Measurements from ENCODE around the gene SERINC3.
"Not testable (repeated sequence)": the region's sequence is repeated elsewhere in the genome, so short reads cannot be mapped to it uniquely, and the experiment has no call there.

Gene SERINC3

GRCh38 chr20:44521484-44522481, at the start of gene SERINC3:
Gene SERINC3, minus strand, starts transcription at chr20:44522070. Its CDS starts 119 bp downstream, at chr20:44521951.
- Mint-ChIP-seq H3K4me1 (ENCODE audit: low read depth) (peaks cover 35% of the 10 kb centered on the region), H3K36me3 (ENCODE audit: low read depth) (peaks cover 26% of the 10 kb centered on the region), H3K9me3 (no peaks in the 10 kb centered on the region), H3K27me3 (no peaks in the 10 kb centered on the region), H3K4me3 (peak within 1 kb of the TSS; percentile 82), H3K27ac (peak within 1 kb of the TSS; percentile 94)
- intact Hi-C loops (cut with micrococcal nuclease): loop anchor here (1.0 to 5.0 kb wide), 3 partner anchors 46 to 309 kb away; partner anchors contain the start of genes OSER1 and TTPAL

- Mint-ChIP-seq H3K9me3 (no peaks in the 10 kb centered on the region), H3K36me3 (ENCODE audit: low read depth) (no peaks in the 10 kb centered on the region), H3K27ac (no peak overlapping the region), H3K4me3 (no peak overlapping the region), H3K27me3 (no peaks in the 10 kb centered on the region), H3K4me1 (ENCODE audit: low read depth) (peaks cover 10% of the 10 kb centered on the region)
- intact Hi-C loops (cut with micrococcal nuclease): no loop called here
Observed at GRCh38 chr20:44571362-44571988, 49.6 kb upstream of the SERINC3 start.

GRCh38 chr20:44570367-44570766, 48.5 kb upstream of the SERINC3 start:
- Mint-ChIP-seq H3K27me3 (no peaks in the 10 kb centered on the region), H3K4me3 (no peak overlapping the region), H3K4me1 (ENCODE audit: low read depth) (no peaks in the 10 kb centered on the region), H3K27ac (no peak overlapping the region), H3K36me3 (ENCODE audit: low read depth) (no peaks in the 10 kb centered on the region), H3K9me3 (no peaks in the 10 kb centered on the region)
- intact Hi-C loops (cut with micrococcal nuclease): no loop called here

GRCh38 chr20:44566811-44567210, 44.9 kb upstream of the SERINC3 start:
- Mint-ChIP-seq H3K27me3 (no peaks in the 10 kb centered on the region), H3K4me1 (ENCODE audit: low read depth) (no peaks in the 10 kb centered on the region), H3K9me3 (no peaks in the 10 kb centered on the region), H3K27ac (no peak overlapping the region), H3K36me3 (ENCODE audit: low read depth) (no peaks in the 10 kb centered on the region), H3K4me3 (no peak overlapping the region)
- intact Hi-C loops (cut with micrococcal nuclease): no loop called here

- H3K4me1 Mint-ChIP-seq (ENCODE audit: low read depth): no peaks in the 10 kb centered on the region
- H3K36me3 Mint-ChIP-seq (ENCODE audit: low read depth): no peaks in the 10 kb centered on the region
- no peak overlapping the region for H3K4me3 Mint-ChIP-seq
- intact Hi-C loops (cut with micrococcal nuclease): no loop called here
- no peaks in the 10 kb centered on the region for H3K9me3 Mint-ChIP-seq
- H3K27ac Mint-ChIP-seq: no peak overlapping the region
- no peaks in the 10 kb centered on the region for H3K27me3 Mint-ChIP-seq
Observed at GRCh38 chr20:44566018-44566417, 44.1 kb upstream of the SERINC3 start.

- Mint-ChIP-seq H3K4me1 (ENCODE audit: low read depth) (no peaks in the 10 kb centered on the region), H3K4me3 (no peak overlapping the region), H3K36me3 (ENCODE audit: low read depth) (no peaks in the 10 kb centered on the region), H3K9me3 (no peaks in the 10 kb centered on the region), H3K27ac (no peak overlapping the region), H3K27me3 (no peaks in the 10 kb centered on the region)
- intact Hi-C loops (cut with micrococcal nuclease): no loop called here
Observed at GRCh38 chr20:44561876-44562275, 40.0 kb upstream of the SERINC3 start.

- H3K4me3 Mint-ChIP-seq; H3K36me3 Mint-ChIP-seq (ENCODE audit: low read depth); H3K9me3 Mint-ChIP-seq; H3K27ac Mint-ChIP-seq; H3K27me3 Mint-ChIP-seq; intact Hi-C loops (cut with micrococcal nuclease); H3K4me1 Mint-ChIP-seq (ENCODE audit: low read depth): not testable (repeated sequence)
Observed at GRCh38 chr20:44560818-44561217, 38.9 kb upstream of the SERINC3 start.

GRCh38 chr20:44560229-44560628, 38.4 kb upstream of the SERINC3 start:
- H3K9me3 Mint-ChIP-seq: no peaks in the 10 kb centered on the region
- intact Hi-C loops (cut with micrococcal nuclease): no loop called here
- H3K36me3 Mint-ChIP-seq (ENCODE audit: low read depth): no peaks in the 10 kb centered on the region
- H3K4me3 Mint-ChIP-seq: no peak overlapping the region
- no peaks in the 10 kb centered on the region for H3K27me3 Mint-ChIP-seq
- no peaks in the 10 kb centered on the region for H3K4me1 Mint-ChIP-seq (ENCODE audit: low read depth)
- H3K27ac Mint-ChIP-seq: no peak overlapping the region

GRCh38 chr20:44559302-44559701, 37.4 kb upstream of the SERINC3 start:
- no peak overlapping the region for H3K27ac Mint-ChIP-seq
- no peaks in the 10 kb centered on the region for H3K9me3 Mint-ChIP-seq
- H3K4me3 Mint-ChIP-seq: no peak overlapping the region
- no peaks in the 10 kb centered on the region for H3K4me1 Mint-ChIP-seq (ENCODE audit: low read depth)
- intact Hi-C loops (cut with micrococcal nuclease): no loop called here
- H3K27me3 Mint-ChIP-seq: no peaks in the 10 kb centered on the region
- H3K36me3 Mint-ChIP-seq (ENCODE audit: low read depth): no peaks in the 10 kb centered on the region

GRCh38 chr20:44552950-44553908, 31.4 kb upstream of the SERINC3 start:
- no peaks in the 10 kb centered on the region for H3K36me3 Mint-ChIP-seq (ENCODE audit: low read depth)
- no peak overlapping the region for H3K4me3 Mint-ChIP-seq
- intact Hi-C loops (cut with micrococcal nuclease): no loop called here
- no peaks in the 10 kb centered on the region for H3K27me3 Mint-ChIP-seq
- H3K9me3 Mint-ChIP-seq: no peaks in the 10 kb centered on the region
- no peaks in the 10 kb centered on the region for H3K4me1 Mint-ChIP-seq (ENCODE audit: low read depth)
- no peak overlapping the region for H3K27ac Mint-ChIP-seq

GRCh38 chr20:44552568-44552949, 30.7 kb upstream of the SERINC3 start:
- no peak overlapping the region for H3K4me3 Mint-ChIP-seq
- no peaks in the 10 kb centered on the region for H3K27me3 Mint-ChIP-seq
- no peaks in the 10 kb centered on the region for H3K9me3 Mint-ChIP-seq
- intact Hi-C loops (cut with micrococcal nuclease): no loop called here
- no peaks in the 10 kb centered on the region for H3K4me1 Mint-ChIP-seq (ENCODE audit: low read depth)
- H3K36me3 Mint-ChIP-seq (ENCODE audit: low read depth): no peaks in the 10 kb centered on the region
- no peak overlapping the region for H3K27ac Mint-ChIP-seq

- no peak overlapping the region for H3K27ac Mint-ChIP-seq
- H3K36me3 Mint-ChIP-seq (ENCODE audit: low read depth): no peaks in the 10 kb centered on the region
- no peak overlapping the region for H3K4me3 Mint-ChIP-seq
- no peaks in the 10 kb centered on the region for H3K27me3 Mint-ChIP-seq
- H3K9me3 Mint-ChIP-seq: no peaks in the 10 kb centered on the region
- intact Hi-C loops (cut with micrococcal nuclease): no loop called here
- no peaks in the 10 kb centered on the region for H3K4me1 Mint-ChIP-seq (ENCODE audit: low read depth)
Observed at GRCh38 chr20:44552050-44552449, 30.2 kb upstream of the SERINC3 start.

- Mint-ChIP-seq H3K9me3 (no peaks in the 10 kb centered on the region), H3K27ac (no peak overlapping the region), H3K27me3 (no peaks in the 10 kb centered on the region), H3K4me1 (ENCODE audit: low read depth) (no peaks in the 10 kb centered on the region), H3K36me3 (ENCODE audit: low read depth) (no peaks in the 10 kb centered on the region), H3K4me3 (no peak overlapping the region)
- intact Hi-C loops (cut with micrococcal nuclease): no loop called here
Observed at GRCh38 chr20:44549123-44549522, 27.3 kb upstream of the SERINC3 start.

Data from dendritic cell treated with granulocyte-macrophage colony-stimulating factor and Interleukin-4, amounts not matched to agents 40 ng/mL and 50 ng/mL, for 4 days (primary cell).